ENCODE measurements around the gene UQCC3.

The UQCC3 gene

DNA sequence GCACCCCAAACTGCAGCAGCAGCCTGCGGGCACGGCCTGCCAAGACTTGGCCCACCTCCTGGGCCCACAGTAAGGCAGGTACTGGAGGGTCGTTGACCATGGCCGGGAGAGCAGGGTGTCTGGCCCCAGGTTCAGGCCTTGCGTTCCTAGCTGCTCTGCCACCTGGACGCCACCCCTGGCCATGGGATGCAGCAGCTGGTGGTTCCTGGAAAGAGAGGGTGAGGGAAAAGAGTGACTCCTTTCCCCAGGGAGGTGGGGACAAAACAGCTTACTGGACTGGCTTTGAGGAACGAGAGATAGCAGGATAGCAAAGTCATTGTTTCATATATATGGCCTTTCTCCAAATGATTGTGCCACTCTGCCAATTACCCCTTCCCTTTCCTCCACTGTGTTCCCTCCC is 33.9 kb downstream of the UQCC3 start:
- H3K27me3 ChIP-seq (ENCODE audit: control insufficient read depth, insufficient read depth, low read length), result no peaks in the 10 kb centered on the region
- peak overlapping the region; percentile 88 for H3K4me3 ChIP-seq (ENCODE audit: low read depth, low read length)
- H3K9me3 ChIP-seq (ENCODE audit: control insufficient read depth, insufficient read depth, low read depth, low read length), result no peaks in the 10 kb centered on the region
- peak overlapping the region; percentile 76 for H3K9ac ChIP-seq (ENCODE audit: low read length)
- no peak overlapping the region for H3K27ac ChIP-seq (ENCODE audit: low read depth, low read length)
- H3K4me1 ChIP-seq (ENCODE audit: control insufficient read depth, insufficient read depth, low read length), result peaks cover 20% of the 10 kb centered on the region
- peaks cover 29% of the 10 kb centered on the region for H3K36me3 ChIP-seq (ENCODE audit: control insufficient read depth, insufficient read depth, low read length)

DNA sequence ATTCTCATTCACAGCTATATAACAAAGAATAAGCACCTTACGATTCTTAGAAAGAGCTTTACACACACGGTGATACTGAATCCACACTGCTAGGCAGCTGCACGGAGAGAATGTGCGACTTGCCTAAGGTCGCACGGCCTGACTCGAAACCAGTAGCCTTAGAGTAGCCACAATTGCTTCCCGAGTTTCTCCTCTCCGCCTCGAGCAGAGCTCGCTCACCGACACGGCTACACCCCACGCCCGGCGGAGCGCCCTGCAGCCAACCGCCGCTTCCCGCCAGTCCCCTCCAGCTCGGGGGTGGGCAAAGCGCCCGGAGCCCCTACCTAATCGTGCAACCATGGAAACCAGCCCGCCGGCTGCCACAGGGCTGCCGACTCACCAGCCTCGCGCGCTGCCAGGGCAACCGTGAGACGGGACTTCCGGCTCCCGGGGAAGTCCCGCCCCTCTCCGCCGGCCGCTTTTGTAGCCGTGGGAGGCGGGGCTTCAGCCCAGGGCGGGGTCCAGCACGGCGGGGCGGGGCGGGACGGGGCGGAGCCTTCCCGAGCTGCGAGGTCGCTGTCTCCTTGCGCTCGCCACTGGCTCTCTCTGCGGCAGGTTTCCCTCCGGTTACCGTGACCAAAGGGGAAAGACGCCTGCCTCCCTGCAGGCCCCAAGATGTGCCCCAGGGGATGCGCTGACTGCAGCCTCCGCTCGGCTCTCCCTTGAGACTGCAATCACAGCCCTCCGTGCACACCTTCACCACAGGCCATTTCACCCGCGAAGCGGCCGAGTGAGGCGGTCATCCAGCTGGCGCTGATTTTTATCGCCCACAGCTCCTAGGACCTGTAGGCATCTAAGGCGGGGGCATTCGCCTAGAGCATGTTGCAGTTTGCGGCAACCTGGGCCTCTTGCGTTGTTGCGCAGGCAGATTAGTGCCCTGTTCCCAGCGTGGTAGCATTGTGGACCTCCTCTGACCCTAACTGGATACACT is 34.7 kb downstream of the UQCC3 start:
- Histone ChIP-seq H3K4me1 (ENCODE audit: control insufficient read depth, insufficient read depth, low read length) (peaks cover 22% of the 10 kb centered on the region), H3K4me3 (ENCODE audit: low read depth, low read length) (peak overlapping the region; percentile 88), H3K36me3 (ENCODE audit: control insufficient read depth, insufficient read depth, low read length) (peaks cover 27% of the 10 kb centered on the region), H3K9ac (ENCODE audit: low read length) (peak overlapping the region; percentile 83), H3K27me3 (ENCODE audit: control insufficient read depth, insufficient read depth, low read length) (no peaks in the 10 kb centered on the region), H3K27ac (ENCODE audit: low read depth, low read length) (peak overlapping the region; percentile 62), H3K9me3 (ENCODE audit: control insufficient read depth, insufficient read depth, low read depth, low read length) (no peaks in the 10 kb centered on the region)

DNA sequence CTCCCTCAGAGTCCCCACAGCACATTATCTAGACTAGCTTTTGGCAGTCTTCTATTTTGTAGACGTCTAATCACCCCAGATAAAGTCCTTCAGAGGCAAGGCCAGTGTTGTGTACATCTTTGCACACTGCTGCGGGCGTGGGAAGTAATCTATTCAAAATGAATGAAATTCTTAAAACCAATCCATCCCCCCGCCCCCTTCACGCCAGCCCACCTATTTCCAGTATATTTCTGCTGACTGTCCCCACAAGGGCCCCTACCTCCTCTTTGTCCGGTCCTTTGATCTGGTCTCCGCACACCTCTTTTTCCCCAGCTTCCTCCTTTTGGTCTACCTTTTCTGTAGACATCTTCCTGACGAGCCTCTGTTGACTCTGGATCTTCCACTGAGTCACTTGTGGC is 35.4 kb downstream of the UQCC3 start:
- no peaks in the 10 kb centered on the region for H3K27me3 ChIP-seq (ENCODE audit: control insufficient read depth, insufficient read depth, low read length)
- peak overlapping the region; percentile 83 for H3K9ac ChIP-seq (ENCODE audit: low read length)
- H3K36me3 ChIP-seq (ENCODE audit: control insufficient read depth, insufficient read depth, low read length), result peaks cover 26% of the 10 kb centered on the region
- H3K27ac ChIP-seq (ENCODE audit: low read depth, low read length), result peak overlapping the region; percentile 29; the same call in 1 of the 2 replicates
- H3K4me1 ChIP-seq (ENCODE audit: control insufficient read depth, insufficient read depth, low read length), result peaks cover 22% of the 10 kb centered on the region
- no peaks in the 10 kb centered on the region for H3K9me3 ChIP-seq (ENCODE audit: control insufficient read depth, insufficient read depth, low read depth, low read length)
- H3K4me3 ChIP-seq (ENCODE audit: low read depth, low read length), result peak overlapping the region; percentile 88

- Histone ChIP-seq H3K27ac (ENCODE audit: low read depth, low read length) (peak within 1 kb of the TSS; percentile 29; the same call in 1 of the 2 replicates), H3K36me3 (ENCODE audit: control insufficient read depth, insufficient read depth, low read length) (peaks cover 26% of the 10 kb centered on the region), H3K4me1 (ENCODE audit: control insufficient read depth, insufficient read depth, low read length) (peaks cover 22% of the 10 kb centered on the region), H3K4me3 (ENCODE audit: low read depth, low read length) (peak within 1 kb of the TSS; percentile 88), H3K9me3 (ENCODE audit: control insufficient read depth, insufficient read depth, low read depth, low read length) (no peaks in the 10 kb centered on the region), H3K9ac (ENCODE audit: low read length) (peak within 1 kb of the TSS; percentile 83), H3K27me3 (ENCODE audit: control insufficient read depth, insufficient read depth, low read length) (no peaks in the 10 kb centered on the region)
These were observed 35.9 kb downstream of the UQCC3 start, which contains the start of the genes BSCL2 and GNG3 for GRCh38 chr11:62707277-62707861. Gene BSCL2 (minus strand): TSS chr11:62707424. CDS start chr11:62707195, 229 bp downstream. Gene GNG3 (plus strand): TSS chr11:62707676. CDS start chr11:62708296, 620 bp downstream.

- H3K4me3 ChIP-seq (ENCODE audit: low read depth, low read length), result peak overlapping the region; percentile 85
- H3K27ac ChIP-seq (ENCODE audit: low read depth, low read length), result no peak overlapping the region
These were observed 36.9 kb downstream of the UQCC3 start for GRCh38 chr11:62708392-62708791.

DNA sequence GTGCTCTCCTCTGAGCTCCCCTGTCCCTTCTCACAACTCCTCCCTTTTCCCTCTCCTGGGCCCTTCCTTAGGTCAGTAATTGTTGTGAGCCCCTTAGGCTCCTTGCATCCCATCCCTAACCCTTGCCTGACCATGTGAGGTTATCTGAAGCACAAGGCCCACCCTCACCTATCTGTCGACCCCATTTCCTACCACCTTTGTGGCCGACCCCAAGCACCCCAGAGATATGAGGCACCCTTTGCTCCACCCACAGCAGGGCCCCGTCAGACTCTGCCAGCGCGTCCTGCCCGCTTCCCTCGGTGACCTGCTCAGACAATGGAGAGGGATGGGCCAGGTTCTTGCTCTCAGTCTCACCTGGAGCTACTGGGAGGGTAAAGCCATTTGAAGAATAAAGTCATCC is 37.3 kb downstream of the UQCC3 start:
- H3K27ac ChIP-seq (ENCODE audit: low read depth, low read length), result no peak overlapping the region

More at GRCh38 chr11:62708392-62708791, 36.9 kb downstream of the UQCC3 start:
- Histone ChIP-seq H3K36me3 (ENCODE audit: control insufficient read depth, insufficient read depth, low read length) (peaks cover 33% of the 10 kb centered on the region), H3K9me3 (ENCODE audit: control insufficient read depth, insufficient read depth, low read depth, low read length) (no peaks in the 10 kb centered on the region), H3K4me1 (ENCODE audit: control insufficient read depth, insufficient read depth, low read length) (peaks cover 22% of the 10 kb centered on the region), H3K9ac (ENCODE audit: low read length) (peak overlapping the region; percentile 86), H3K27me3 (ENCODE audit: control insufficient read depth, insufficient read depth, low read length) (no peaks in the 10 kb centered on the region)

GRCh38 chr11:62709247-62710000 is 38.0 kb downstream of the UQCC3 start:
- Histone ChIP-seq H3K27me3 (ENCODE audit: control insufficient read depth, insufficient read depth, low read length) (no peaks in the 10 kb centered on the region), H3K36me3 (ENCODE audit: control insufficient read depth, insufficient read depth, low read length) (peaks cover 42% of the 10 kb centered on the region), H3K9ac (ENCODE audit: low read length) (peak overlapping the region; percentile 97), H3K27ac (ENCODE audit: low read depth, low read length) (peak overlapping the region; percentile 96), H3K9me3 (ENCODE audit: control insufficient read depth, insufficient read depth, low read depth, low read length) (no peaks in the 10 kb centered on the region), H3K4me3 (ENCODE audit: low read depth, low read length) (peak overlapping the region; percentile 85), H3K4me1 (ENCODE audit: control insufficient read depth, insufficient read depth, low read length) (peaks cover 22% of the 10 kb centered on the region)

More for the DNA sequence above, 37.3 kb downstream of the UQCC3 start:
- peaks cover 22% of the 10 kb centered on the region for H3K4me1 ChIP-seq (ENCODE audit: control insufficient read depth, insufficient read depth, low read length)
- H3K9ac ChIP-seq (ENCODE audit: low read length), result peak overlapping the region; percentile 86
- peak overlapping the region; percentile 85 for H3K4me3 ChIP-seq (ENCODE audit: low read depth, low read length)
- peaks cover 37% of the 10 kb centered on the region for H3K36me3 ChIP-seq (ENCODE audit: control insufficient read depth, insufficient read depth, low read length)
- H3K27me3 ChIP-seq (ENCODE audit: control insufficient read depth, insufficient read depth, low read length), result no peaks in the 10 kb centered on the region
- H3K9me3 ChIP-seq (ENCODE audit: control insufficient read depth, insufficient read depth, low read depth, low read length), result no peaks in the 10 kb centered on the region

GRCh38 chr11:62710001-62710345 is 38.5 kb downstream of the UQCC3 start:
- Histone ChIP-seq H3K27ac (ENCODE audit: low read depth, low read length) (peak overlapping the region; percentile 96), H3K4me3 (ENCODE audit: low read depth, low read length) (peak overlapping the region; percentile 85), H3K36me3 (ENCODE audit: control insufficient read depth, insufficient read depth, low read length) (peaks cover 46% of the 10 kb centered on the region)

GRCh38 chr11:62712276-62712812 is 40.9 kb downstream of the UQCC3 start:
- no peak overlapping the region for H3K27ac ChIP-seq (ENCODE audit: low read depth, low read length)
- no peak overlapping the region for H3K4me3 ChIP-seq (ENCODE audit: low read depth, low read length)
- H3K9ac ChIP-seq (ENCODE audit: low read length), result no peak overlapping the region
- no peaks in the 10 kb centered on the region for H3K27me3 ChIP-seq (ENCODE audit: control insufficient read depth, insufficient read depth, low read length)
- no peaks in the 10 kb centered on the region for H3K9me3 ChIP-seq (ENCODE audit: control insufficient read depth, insufficient read depth, low read depth, low read length)
- peaks cover 16% of the 10 kb centered on the region for H3K4me1 ChIP-seq (ENCODE audit: control insufficient read depth, insufficient read depth, low read length)
- peaks cover 65% of the 10 kb centered on the region for H3K36me3 ChIP-seq (ENCODE audit: control insufficient read depth, insufficient read depth, low read length)

More at GRCh38 chr11:62710001-62710345, 38.5 kb downstream of the UQCC3 start:
- H3K27me3 ChIP-seq (ENCODE audit: control insufficient read depth, insufficient read depth, low read length), result no peaks in the 10 kb centered on the region
- H3K9me3 ChIP-seq (ENCODE audit: control insufficient read depth, insufficient read depth, low read depth, low read length), result no peaks in the 10 kb centered on the region
- peak overlapping the region; percentile 97 for H3K9ac ChIP-seq (ENCODE audit: low read length)
- peaks cover 22% of the 10 kb centered on the region for H3K4me1 ChIP-seq (ENCODE audit: control insufficient read depth, insufficient read depth, low read length)

DNA sequence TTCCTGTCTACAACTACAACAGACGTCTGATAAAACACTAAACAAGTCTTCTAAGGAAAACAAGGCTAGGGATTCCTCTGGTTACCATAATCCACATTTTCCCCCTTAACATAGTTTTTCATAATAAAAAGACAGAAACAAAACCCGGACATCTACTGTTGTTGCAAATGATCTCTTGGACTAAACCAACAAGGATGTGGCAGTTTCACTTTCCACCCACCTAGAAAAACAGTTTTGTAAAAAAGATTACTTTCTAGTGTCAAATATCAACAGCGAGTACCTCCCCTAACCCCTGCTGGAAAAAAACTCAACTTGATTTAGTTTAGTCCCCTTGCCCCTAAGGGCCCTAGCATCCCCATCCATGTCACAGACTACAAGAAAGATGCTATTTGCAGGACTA is 41.4 kb downstream of the UQCC3 start:
- Histone ChIP-seq H3K4me3 (ENCODE audit: low read depth, low read length) (no peak overlapping the region), H3K4me1 (ENCODE audit: control insufficient read depth, insufficient read depth, low read length) (peaks cover 16% of the 10 kb centered on the region), H3K27me3 (ENCODE audit: control insufficient read depth, insufficient read depth, low read length) (no peaks in the 10 kb centered on the region), H3K9me3 (ENCODE audit: control insufficient read depth, insufficient read depth, low read depth, low read length) (no peaks in the 10 kb centered on the region), H3K9ac (ENCODE audit: low read length) (no peak overlapping the region), H3K36me3 (ENCODE audit: control insufficient read depth, insufficient read depth, low read length) (peaks cover 71% of the 10 kb centered on the region), H3K27ac (ENCODE audit: low read depth, low read length) (no peak overlapping the region)

Data from HUES6 (cell line).